CD8-positive, alpha-beta memory T cell (primary cell): ENCODE measurements around the gene GNG14. TPM values are rescaled to one million over a fixed set of nuclear protein-coding genes. Genes with fewer than 3 reads are reported as not detected.
A peak's percentile ranks its signal among the peaks of the same experiment; 100 is the strongest.

Source experiments
- CTCF ChIA-PET: fragments of 350-600 bp; sonication (Branson Sonifier 250); formaldehyde crosslinking; loops from one replicate; lab custom pipeline; 2021; ENCODE audit warnings: antibody characterized with exemption; lab: Charles Lee
- POLR2A ChIA-PET: fragments of 350-600 bp; sonication (Branson Sonifier 250); formaldehyde crosslinking; loops from one replicate; lab custom pipeline; 2021; ENCODE audit warnings: antibody characterized with exemption; lab: Charles Lee
- DNase-seq, 5 donors: peaks; one replicate each; pipeline versions ENCODE4 v3.0.0 to v3.0.0-alpha.2; 2020 to 2022; ENCODE audit warnings: mixed read lengths in 1 of 5
- H3K27ac ChIP-seq: one replicate; pipeline ENCODE4 v1.7.0; 2013; ENCODE audit warnings: low read depth, mild to moderate bottlenecking, low read length, moderate library complexity
- H3K27me3 ChIP-seq: 2 replicates; pipeline ENCODE4 v1.7.0; 2013; ENCODE audit warnings: low read length, mild to moderate bottlenecking; ENCODE audit not compliant: insufficient read depth, poor library complexity, severe bottlenecking
- H3K36me3 ChIP-seq: 2 replicates; pipeline ENCODE4 v1.7.0; 2013; ENCODE audit warnings: mild to moderate bottlenecking, low read length, moderate library complexity; ENCODE audit not compliant: insufficient read depth
- H3K4me1 ChIP-seq: 2 replicates; pipeline ENCODE4 v1.7.0; 2013; ENCODE audit warnings: mild to moderate bottlenecking, low read length, moderate library complexity; ENCODE audit not compliant: insufficient read depth
- H3K4me3 ChIP-seq: 2 replicates; pipeline ENCODE4 v1.7.0; 2013; ENCODE audit warnings: mild to moderate bottlenecking, low read length
- H3K9me3 ChIP-seq: 2 replicates; pipeline ENCODE4 v1.7.0; 2013; ENCODE audit warnings: mild to moderate bottlenecking, low read length
- H3K27ac Mint-ChIP-seq, 8 donors: one replicate each; pipeline ENCODE4 v1.8.0; 2020 to 2021; ENCODE audit warnings: mixed read lengths in 8 of 8, mild to moderate bottlenecking in 6 of 8, inconsistent platforms in 3 of 8, moderate library complexity in 3 of 8
- H3K27me3 Mint-ChIP-seq, 2 donors: one replicate each; pipeline ENCODE4 v1.8.0; 2020 to 2021; ENCODE audit warnings: mixed read lengths in 2 of 2, mild to moderate bottlenecking in 1 of 2, moderate library complexity in 1 of 2
- H3K36me3 Mint-ChIP-seq, 3 donors: one replicate each; pipeline ENCODE4 v1.8.0; 2020 to 2021; ENCODE audit warnings: mixed read lengths in 3 of 3, inconsistent platforms in 1 of 3, mild to moderate bottlenecking in 1 of 3
- H3K4me1 Mint-ChIP-seq, 3 donors: one replicate each; pipeline ENCODE4 v1.8.0; 2020 to 2021; ENCODE audit warnings: mixed read lengths in 3 of 3, inconsistent platforms in 1 of 3, mild to moderate bottlenecking in 1 of 3
- H3K4me3 Mint-ChIP-seq, 7 donors: one replicate each; pipeline ENCODE4 v1.8.0; 2020 to 2021; ENCODE audit warnings: mixed read lengths in 7 of 7, mild to moderate bottlenecking in 6 of 7, moderate library complexity in 4 of 7, inconsistent platforms in 2 of 7
- H3K9me3 Mint-ChIP-seq, 5 donors: one replicate each; pipeline ENCODE4 v1.8.0; 2020 to 2022; ENCODE audit warnings: mixed read lengths in 5 of 5, mild to moderate bottlenecking in 3 of 5, moderate library complexity in 2 of 5, inconsistent platforms in 1 of 5
- polyA plus RNA-seq: library from polyadenylated mRNA; unstranded; fragments of 300-500 nt; fragmentation: Illumina TruSeq; gene quantifications from one replicate; pipeline ENCODE4 v1.2.3, GENCODE V29; 2021
- total RNA-seq, 2 experiments: library from RNA; stranded (reverse); gene quantifications; one replicate each; pipeline ENCODE4 v1.2.3, GENCODE V29; 2021

Gene GNG14
- total and polyA plus RNA-seq, 3 experiments from 2014 or later = not detected

DNA sequence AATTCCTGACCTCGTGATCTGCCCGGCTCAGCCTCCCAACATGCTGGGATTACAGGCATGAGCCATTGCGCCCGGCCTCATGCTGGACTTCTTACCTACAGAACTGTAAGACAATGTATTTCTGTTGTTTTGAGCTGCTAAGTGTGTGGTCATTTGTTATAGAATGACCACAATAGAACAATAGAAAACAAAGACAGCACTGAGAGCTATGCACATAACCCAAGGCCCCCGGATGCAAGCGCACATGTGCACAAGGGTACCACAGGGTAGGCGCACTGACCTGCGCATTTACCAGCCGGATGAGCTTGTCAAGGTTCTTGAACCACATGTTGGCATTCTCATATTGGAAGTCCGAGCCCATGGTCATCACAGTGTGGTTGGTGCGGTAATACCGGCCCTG lies 26.8 kb upstream of the GNG14 start:
- Mint-ChIP-seq H3K27me3 (no peaks in the 10 kb centered on the region), H3K4me3 (no peak overlapping the region), H3K9me3 (no peaks in the 10 kb centered on the region), H3K36me3 (peaks cover 3 to 72% (median 6%) of the 10 kb centered on the region in 3 donors), H3K4me1 (peaks cover 11 to 17% (median 12%) of the 10 kb centered on the region in 3 donors), H3K27ac (peak overlapping the region in 2 of 8 donors; percentile 11 to 89)
- Histone ChIP-seq H3K9me3 (no peaks in the 10 kb centered on the region), H3K4me3 (no peak overlapping the region), H3K27me3 (no peaks in the 10 kb centered on the region), H3K4me1 (peaks cover 15% of the 10 kb centered on the region), H3K27ac (no peak overlapping the region), H3K36me3 (peaks cover 22% of the 10 kb centered on the region)
- ChIA-PET CTCF (interaction anchor here (0.8 to 1.4 kb wide), 2 partner anchors 11 to 15 kb away, joined by 3 to 4 read pairs; no protein-coding TSS in a partner anchor), POLR2A (interaction anchor here (0.7 kb wide), 1 partner anchor 11 kb away, joined by 3 read pairs; no protein-coding TSS in a partner anchor)
- DNase-seq = no peak

DNA sequence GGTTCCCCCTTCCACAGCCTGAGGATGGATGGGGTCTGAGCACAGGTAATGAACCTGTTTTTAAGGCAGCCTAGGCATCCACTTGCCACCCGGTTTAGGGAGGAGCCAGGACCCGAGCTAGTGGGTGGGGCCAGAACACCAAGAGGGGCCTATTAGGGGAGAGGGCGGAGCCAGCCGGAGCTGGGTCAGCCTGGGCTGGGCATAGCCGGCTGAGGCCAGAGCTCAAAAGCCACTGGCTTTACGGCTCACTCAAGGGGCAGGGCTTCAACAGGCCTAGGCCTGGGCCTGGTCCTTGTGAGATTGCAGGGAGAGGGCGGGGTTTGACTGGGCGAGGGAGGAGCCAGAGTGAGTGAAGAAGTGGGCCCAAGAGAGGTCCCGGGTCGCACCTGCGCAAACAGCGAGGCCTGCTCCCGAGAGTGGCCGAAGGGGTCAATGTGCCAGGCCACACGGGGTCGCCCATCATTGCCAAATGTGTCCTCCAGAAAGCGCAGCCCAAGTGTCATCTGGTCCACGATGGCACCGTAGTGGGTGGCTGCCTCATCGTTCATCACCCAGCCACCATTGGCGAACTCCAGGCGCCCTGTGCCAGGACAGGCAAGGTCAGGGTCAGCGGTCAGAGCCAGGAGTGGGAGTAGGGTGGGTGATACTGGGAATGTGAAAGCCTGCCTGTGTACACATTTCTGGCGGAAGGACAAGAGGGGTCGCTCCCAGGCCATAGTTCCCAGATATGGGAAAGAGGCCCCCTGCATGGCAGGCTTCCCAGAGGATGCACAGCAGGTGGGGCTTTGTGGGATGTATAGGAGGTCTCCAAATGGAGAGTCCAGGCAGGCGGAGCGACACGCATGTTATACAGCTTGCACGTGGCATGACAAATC lies 23.2 kb upstream of the GNG14 start:
- ChIA-PET CTCF (interaction anchor here (2.0 to 5.7 kb wide), 2 partner anchors 14 to 24 kb away, joined by 8 to 32 read pairs; no protein-coding TSS in a partner anchor), POLR2A (interaction anchor here (0.6 kb wide), 1 partner anchor 17 kb away, joined by 3 read pairs; no protein-coding TSS in a partner anchor)
- peaks cover 35 to 50% (median 37%) of the 10 kb centered on the region in 3 donors for H3K4me1 Mint-ChIP-seq
- H3K27me3 Mint-ChIP-seq = no peaks in the 10 kb centered on the region
- peak overlapping the region; percentile 89 to 100 (median 96) for H3K27ac Mint-ChIP-seq
- no peaks in the 10 kb centered on the region for H3K27me3 ChIP-seq
- no peaks in the 10 kb centered on the region for H3K9me3 ChIP-seq
- H3K4me1 ChIP-seq = peaks cover 31% of the 10 kb centered on the region
- no peaks in the 10 kb centered on the region for H3K9me3 Mint-ChIP-seq
- H3K27ac ChIP-seq = no peak overlapping the region
- H3K4me3 ChIP-seq = no peak overlapping the region
- H3K36me3 Mint-ChIP-seq = peaks cover 3 to 66% (median 5%) of the 10 kb centered on the region in 3 donors
- H3K36me3 ChIP-seq = peaks cover 8% of the 10 kb centered on the region
- peak overlapping the region; percentile 87 to 100 (median 95) for H3K4me3 Mint-ChIP-seq
- DNase-seq = no peak

DNA sequence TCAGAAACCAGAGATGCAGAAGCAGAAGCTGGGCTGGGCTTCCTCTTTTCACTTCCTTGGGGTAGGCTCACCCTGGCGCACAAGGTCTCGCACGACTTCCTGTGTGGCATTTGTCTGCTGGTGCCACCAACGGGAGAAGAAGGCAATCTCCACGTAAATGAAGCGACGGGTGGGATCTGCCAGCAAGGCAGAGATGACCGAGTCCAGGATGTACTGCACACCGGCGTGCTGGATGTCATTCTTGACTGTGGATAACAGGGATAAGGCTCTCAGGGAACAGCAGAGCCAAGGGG lies 22.6 kb upstream of the GNG14 start:
- no peaks in the 10 kb centered on the region for H3K9me3 ChIP-seq
- POLR2A ChIA-PET = interaction anchor here (1.7 kb wide), 1 partner anchor 25 kb away, joined by 5 read pairs; no protein-coding TSS in a partner anchor
- peaks cover 0 to 62% (median 3%) of the 10 kb centered on the region in 3 donors for H3K36me3 Mint-ChIP-seq
- no peaks in the 10 kb centered on the region for H3K9me3 Mint-ChIP-seq
- H3K27me3 Mint-ChIP-seq = no peaks in the 10 kb centered on the region
- DNase-seq = peak; percentile 29 to 65 (median 47)
- peak overlapping the region; percentile 83 for H3K4me3 ChIP-seq
- H3K27me3 ChIP-seq = no peaks in the 10 kb centered on the region
- peak overlapping the region; percentile 72 for H3K27ac ChIP-seq
- peaks cover 8% of the 10 kb centered on the region for H3K36me3 ChIP-seq
- peaks cover 35% of the 10 kb centered on the region for H3K4me1 ChIP-seq
- H3K27ac Mint-ChIP-seq = peak overlapping the region; percentile 89 to 100 (median 96)
- CTCF ChIA-PET = interaction anchor here (2.0 to 5.7 kb wide), 2 partner anchors 13 to 25 kb away, joined by 8 to 32 read pairs; no protein-coding TSS in a partner anchor
- H3K4me3 Mint-ChIP-seq = peak overlapping the region; percentile 87 to 100 (median 95)
- peaks cover 38 to 53% (median 39%) of the 10 kb centered on the region in 3 donors for H3K4me1 Mint-ChIP-seq

DNA sequence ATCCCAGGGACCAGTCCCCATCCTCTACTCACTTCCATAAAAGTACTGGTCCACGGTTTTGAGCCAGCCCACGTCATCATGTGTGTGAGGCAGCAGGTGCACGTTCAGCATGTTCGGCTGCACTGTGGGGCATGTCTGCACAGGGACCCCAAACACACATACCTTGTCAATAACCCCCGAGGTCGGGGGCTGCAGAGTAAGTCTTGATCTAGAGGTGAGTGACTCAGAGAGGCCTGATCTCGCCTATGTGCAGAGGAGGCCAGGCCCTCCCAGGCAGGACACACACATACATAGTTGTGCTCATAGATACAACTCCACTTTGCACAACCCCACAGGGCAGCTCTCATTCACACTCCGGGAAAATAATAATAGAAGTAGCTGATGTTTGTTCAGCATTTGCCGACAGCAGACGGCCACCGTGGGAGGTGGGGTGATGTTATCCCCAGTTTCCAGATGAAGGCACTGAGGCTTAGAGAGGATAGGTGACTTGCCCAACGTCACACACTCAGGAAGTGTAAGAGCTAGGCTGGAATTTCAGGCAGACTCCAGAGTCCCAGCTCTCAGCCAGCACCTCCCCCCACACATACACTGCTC lies 22.0 kb upstream of the GNG14 start:
- Histone ChIP-seq H3K4me1 (peaks cover 40% of the 10 kb centered on the region), H3K27me3 (no peaks in the 10 kb centered on the region), H3K9me3 (no peaks in the 10 kb centered on the region), H3K4me3 (peak overlapping the region; percentile 83), H3K36me3 (peaks cover 8% of the 10 kb centered on the region), H3K27ac (peak overlapping the region; percentile 72)
- peak overlapping the region; percentile 89 to 100 (median 98) for H3K27ac Mint-ChIP-seq
- peaks cover 41 to 58% (median 45%) of the 10 kb centered on the region in 3 donors for H3K4me1 Mint-ChIP-seq
- CTCF ChIA-PET = interaction anchor here (0.7 to 5.7 kb wide), 5 partner anchors 12 to 182 kb away, joined by 3 to 32 read pairs (median 3); partner anchors contain the start of gene ZNF709
- no peak for DNase-seq
- POLR2A ChIA-PET = interaction anchor here (0.5 to 1.7 kb wide), 4 partner anchors 26 to 1070 kb away, joined by 3 to 5 read pairs (median 4); partner anchors contain the start of genes ZNF490, ZNF563 and ZNF791
- no peaks in the 10 kb centered on the region for H3K27me3 Mint-ChIP-seq
- peaks cover 0 to 59% (median 3%) of the 10 kb centered on the region in 3 donors for H3K36me3 Mint-ChIP-seq
- no peaks in the 10 kb centered on the region for H3K9me3 Mint-ChIP-seq
- peak overlapping the region; percentile 87 to 100 (median 95) for H3K4me3 Mint-ChIP-seq

- Histone ChIP-seq H3K4me1 (peaks cover 40% of the 10 kb centered on the region), H3K4me3 (peak within 1 kb of the TSS; percentile 83), H3K27me3 (no peaks in the 10 kb centered on the region), H3K36me3 (peaks cover 1% of the 10 kb centered on the region), H3K9me3 (no peaks in the 10 kb centered on the region), H3K27ac (peak within 1 kb of the TSS; percentile 72)
- peak; percentile 77 to 84 (median 79) for DNase-seq
- Mint-ChIP-seq H3K27ac (peak within 1 kb of the TSS; percentile 89 to 100 (median 98)), H3K36me3 (peaks cover 0 to 52% (median 3%) of the 10 kb centered on the region in 3 donors), H3K27me3 (no peaks in the 10 kb centered on the region), H3K4me1 (peaks cover 43 to 59% (median 46%) of the 10 kb centered on the region in 3 donors), H3K4me3 (peak within 1 kb of the TSS; percentile 87 to 100 (median 97)), H3K9me3 (no peaks in the 10 kb centered on the region)
- ChIA-PET POLR2A (interaction anchor here (0.5 to 1.7 kb wide), 5 partner anchors 13 to 1069 kb away, joined by 3 to 5 read pairs (median 4); partner anchors contain the start of genes ZNF490, ZNF563 and ZNF791), CTCF (interaction anchor here (0.7 to 5.7 kb wide), 5 partner anchors 12 to 182 kb away, joined by 3 to 32 read pairs (median 3); partner anchors contain the start of gene ZNF709)
These were observed 21.3 kb upstream of the GNG14 start, which contains the start of the genes MAN2B1 and WDR83 for GRCh38 chr19:12666265-12667048. TSS of gene MAN2B1 (minus strand) at chr19:12666742. CDS start at chr19:12666701, 41 bp downstream. TSS of gene WDR83 (plus strand) at chr19:12666807. CDS start at chr19:12669791, 2,984 bp downstream.

- ChIA-PET POLR2A (interaction anchor here (1.4 to 2.2 kb wide), 2 partner anchors 57 to 67 kb away, joined by 3 to 12 read pairs; partner anchors contain the start of genes TRIR, ZNF490 and ZNF791), CTCF (interaction anchor here (1.0 to 5.7 kb wide), 3 partner anchors 10 to 128 kb away, joined by 3 to 32 read pairs (median 8); partner anchors contain the start of gene DHPS)
- Histone ChIP-seq H3K4me3 (no peak overlapping the region), H3K36me3 (no peaks in the 10 kb centered on the region), H3K9me3 (no peaks in the 10 kb centered on the region), H3K27me3 (no peaks in the 10 kb centered on the region), H3K4me1 (peaks cover 43% of the 10 kb centered on the region), H3K27ac (no peak overlapping the region)
- Mint-ChIP-seq H3K9me3 (no peaks in the 10 kb centered on the region), H3K36me3 (peaks cover 4 to 58% (median 5%) of the 10 kb centered on the region in 3 donors), H3K4me1 (peaks cover 48 to 64% (median 52%) of the 10 kb centered on the region in 3 donors), H3K27me3 (no peaks in the 10 kb centered on the region), H3K4me3 (peak overlapping the region; percentile 87 to 99 (median 95)), H3K27ac (peak overlapping the region; percentile 47 to 100 (median 100))
- no peak for DNase-seq
These were observed 20.0 kb upstream of the GNG14 start for GRCh38 chr19:12667731-12668302.
